Suppressor macrophage treated with lipopolysaccharide for 4 hours (primary cell): ENCODE measurements around the gene PTPRN2.

ENCODE experiments used
- DNase-seq: peaks from one replicate; pipeline ENCODE4 v3.0.0-alpha.2; 2020

PTPRN2 gene

DNA sequence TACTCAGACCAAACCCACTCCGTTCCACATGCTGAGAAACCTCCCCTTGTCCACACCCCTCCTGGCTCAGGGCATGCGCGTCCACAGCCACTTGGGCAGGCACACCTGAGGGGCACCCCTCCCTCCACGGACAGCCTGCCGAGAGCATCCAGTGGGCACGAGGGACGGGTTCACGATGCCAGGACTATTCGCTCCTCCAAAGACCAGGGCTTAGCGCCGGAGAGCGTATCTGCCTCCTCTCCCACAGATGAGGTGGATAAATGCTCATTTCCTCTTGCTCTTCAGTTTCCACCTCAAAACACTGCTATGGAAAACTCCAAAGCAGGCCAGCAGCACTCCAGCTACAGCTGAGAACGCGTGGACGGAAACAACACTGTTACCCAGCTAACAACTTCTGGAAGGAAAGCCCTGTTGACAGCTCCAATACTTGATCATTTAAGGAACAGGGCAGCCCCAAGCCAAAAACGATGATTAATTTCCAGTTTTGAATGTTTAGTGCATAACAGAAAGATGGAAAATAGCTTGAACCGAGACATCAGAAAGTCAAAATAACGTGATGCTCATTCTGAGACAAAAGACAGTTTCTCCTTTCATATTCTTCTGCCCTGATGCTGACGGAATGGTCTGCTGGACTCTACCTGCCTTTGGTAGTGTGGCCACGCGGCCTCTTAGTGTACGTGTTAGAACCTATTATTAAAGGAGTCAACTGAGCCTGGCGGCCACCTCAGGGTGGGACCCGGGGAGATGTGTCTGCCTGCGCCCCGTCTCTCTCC lies 1046.1 kb downstream of the PTPRN2 start:
- no peak for DNase-seq

DNA sequence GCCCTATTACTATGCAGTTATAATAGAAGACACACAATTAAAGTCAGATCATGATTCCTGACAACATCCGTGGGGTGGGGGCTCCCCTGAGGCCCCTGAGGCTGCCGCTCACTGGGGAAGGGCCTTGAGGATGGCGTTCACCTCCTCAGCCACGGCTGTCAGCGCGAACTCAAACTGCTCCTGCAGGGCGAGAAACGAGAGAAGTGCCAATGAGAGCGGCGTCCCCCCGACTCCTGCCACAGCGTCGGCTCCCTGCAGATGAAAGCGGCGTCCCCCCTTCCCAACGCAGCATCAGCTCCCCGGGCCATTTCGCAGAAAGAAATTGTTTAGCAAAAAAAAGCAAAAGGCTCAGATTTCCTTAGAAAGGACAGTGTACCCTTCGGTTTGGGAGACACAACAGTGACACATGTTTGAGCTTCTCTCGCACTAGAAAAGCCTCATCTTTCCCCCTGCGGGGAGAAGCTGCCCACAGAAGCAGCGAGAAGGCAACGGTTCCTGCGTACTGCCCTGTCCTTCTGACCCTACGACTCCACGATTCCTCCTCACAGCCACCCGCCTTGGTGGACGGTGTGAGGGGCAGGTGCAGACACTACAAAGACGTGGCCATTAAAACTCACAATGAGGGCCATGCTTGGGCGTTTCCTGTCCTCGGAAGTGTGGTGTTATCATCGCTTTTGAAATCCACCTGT lies 1046.9 kb downstream of the PTPRN2 start:
- no peak for DNase-seq

DNA sequence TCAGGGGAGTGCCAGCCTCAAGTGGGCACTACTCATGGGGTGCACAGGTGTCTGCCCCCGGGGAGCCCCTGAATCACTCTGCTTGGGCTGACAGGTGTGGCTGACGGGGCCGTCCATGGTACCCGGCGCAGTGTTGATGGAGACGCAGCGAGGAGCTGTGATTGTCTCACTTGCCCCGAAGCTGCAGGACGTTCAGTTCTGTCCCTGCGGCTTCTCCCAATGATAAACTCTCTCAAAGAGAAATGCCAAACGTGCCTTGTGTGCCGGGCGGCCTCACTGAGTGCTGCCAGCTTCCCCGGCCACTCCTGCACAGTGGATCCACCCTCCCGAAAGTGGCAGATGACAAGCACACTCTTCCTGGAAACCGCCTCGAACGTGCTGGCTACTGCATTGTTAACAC lies 1047.6 kb downstream of the PTPRN2 start:
- DNase-seq = no peak

DNA sequence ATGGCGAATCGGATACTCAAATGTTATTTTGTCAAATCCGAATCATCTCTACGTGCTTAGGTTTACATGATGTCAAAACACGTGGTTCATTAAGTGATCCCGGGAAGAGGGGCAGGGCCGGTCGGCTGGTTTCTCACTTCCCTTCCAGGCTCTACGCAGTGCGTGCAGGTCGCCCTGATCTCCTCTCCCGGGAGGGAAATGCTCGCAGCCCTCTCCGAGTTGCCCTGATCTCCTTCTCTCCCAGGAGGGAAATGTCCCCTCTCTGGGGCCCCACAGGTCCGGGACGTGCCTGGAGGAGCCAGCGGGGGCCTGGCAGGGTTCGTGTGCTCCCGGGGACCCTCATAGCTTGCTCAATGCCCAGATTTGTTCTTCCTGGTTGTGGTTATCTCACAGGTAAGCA lies 1048.1 kb downstream of the PTPRN2 start:
- no peak for DNase-seq

DNA sequence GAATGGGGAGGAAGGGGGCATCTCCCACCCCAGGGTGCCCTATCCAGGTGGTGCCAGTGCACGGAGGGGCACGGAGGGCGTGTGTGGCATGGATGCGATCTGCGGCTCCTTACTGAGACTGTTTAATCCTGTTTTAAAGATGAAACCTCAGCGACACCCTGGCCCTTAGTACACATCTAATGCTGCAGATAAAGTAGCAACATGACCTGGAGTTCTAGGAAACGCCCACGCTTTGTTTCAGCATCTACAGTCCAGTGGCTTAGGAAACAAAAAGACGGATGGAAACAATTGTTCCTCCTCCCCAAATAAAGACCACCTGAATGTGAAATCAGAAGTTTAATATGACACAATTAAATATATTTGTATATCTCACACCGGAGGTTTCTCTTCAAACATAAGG lies 1048.9 kb downstream of the PTPRN2 start:
- no peak for DNase-seq

DNA sequence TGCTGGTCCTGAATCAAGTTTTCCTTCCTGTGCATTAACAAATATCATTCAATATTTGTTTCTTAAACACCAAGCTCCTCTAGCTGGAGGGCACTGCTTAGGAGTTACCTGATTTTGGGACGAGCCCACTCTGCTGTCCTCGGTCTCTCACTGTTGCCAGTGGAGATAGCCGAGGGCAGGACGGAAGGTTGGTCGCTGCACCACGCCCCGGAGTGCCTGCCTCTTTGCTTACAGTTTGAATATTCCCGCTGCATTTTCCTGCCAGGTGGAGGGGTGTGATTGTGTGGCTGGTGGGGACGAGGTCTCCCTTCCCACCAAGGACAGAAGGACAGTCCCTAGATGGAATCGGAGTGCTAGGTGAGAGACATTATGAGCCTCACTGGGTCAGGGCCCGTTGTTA lies 1049.3 kb downstream of the PTPRN2 start:
- DNase-seq = no peak

DNA sequence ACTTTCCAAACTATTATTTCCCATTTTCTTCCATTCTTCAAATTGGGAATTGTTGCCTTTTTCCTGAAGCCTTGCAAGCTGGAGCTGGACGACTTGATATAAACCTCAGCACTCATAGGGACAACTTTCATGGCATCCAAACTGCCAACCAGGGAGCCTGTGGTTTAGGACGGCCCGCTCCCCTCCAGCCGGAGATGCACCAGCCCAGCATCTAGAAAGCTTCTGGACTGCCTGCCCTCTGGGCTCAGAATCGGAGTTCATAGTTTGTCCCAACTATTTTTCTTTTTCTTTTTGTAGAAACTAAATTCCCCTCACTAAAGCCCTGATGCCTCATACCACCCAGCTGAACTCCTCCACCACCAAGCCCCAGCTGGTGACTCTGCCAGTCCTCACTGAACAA lies 1050.6 kb downstream of the PTPRN2 start:
- DNase-seq = no peak

DNA sequence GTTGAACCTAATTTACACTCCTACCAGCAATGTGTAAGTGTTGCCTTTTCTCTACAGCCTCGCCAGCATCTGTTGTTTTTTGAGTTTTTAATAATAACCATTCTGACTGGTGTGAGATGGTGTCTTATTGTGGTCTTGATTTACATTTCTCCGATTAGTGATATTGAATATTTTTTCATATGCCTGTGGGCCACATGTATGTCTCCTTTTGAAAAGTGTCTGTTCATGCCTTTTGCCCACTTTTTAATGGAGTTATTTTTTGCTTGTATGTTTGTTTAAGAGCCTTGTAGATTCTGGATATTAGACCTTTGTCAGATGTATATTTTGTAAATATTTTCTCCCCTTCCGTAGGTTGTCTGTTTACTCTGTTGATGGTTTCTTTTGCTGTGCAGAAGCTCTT lies 1055.6 kb downstream of the PTPRN2 start:
- no peak for DNase-seq

DNA sequence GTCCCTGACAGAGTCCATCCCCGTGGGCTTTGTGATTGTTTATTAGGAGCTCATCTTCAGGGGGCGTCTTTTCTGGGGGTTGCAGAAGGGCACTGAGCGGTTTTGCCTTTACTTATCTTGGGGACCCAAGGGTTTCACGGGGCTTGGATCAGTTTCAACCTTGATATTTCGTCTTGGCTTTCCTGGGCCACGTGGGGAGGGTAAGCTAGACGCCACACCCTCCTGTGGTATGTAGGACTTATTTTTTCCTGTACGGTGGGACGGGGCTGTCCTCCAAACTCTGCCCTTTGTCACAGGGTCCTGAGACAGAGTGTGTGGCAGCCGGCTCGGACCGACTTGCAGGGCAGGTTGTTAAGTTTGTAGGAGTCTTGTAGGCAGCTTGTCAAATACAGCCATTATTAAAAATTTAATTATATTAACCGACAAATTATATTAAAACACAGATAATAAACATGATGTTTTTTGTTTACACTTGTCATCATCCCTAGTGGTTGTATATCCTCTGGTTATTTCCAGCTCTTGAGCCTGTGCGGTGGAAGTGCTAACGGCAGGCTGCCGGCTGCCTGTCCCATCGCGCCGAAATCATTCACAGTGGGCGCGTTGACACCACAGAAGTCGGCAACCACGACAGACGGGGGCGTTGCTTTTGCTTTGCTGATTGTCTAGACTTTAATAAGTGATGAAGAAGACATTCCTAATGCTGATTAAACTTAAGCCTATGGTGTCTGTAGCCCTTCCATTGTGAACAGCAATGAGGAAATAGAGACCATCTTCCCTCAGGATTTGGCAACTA lies 1057.7 kb downstream of the PTPRN2 start:
- no peak for DNase-seq

DNA sequence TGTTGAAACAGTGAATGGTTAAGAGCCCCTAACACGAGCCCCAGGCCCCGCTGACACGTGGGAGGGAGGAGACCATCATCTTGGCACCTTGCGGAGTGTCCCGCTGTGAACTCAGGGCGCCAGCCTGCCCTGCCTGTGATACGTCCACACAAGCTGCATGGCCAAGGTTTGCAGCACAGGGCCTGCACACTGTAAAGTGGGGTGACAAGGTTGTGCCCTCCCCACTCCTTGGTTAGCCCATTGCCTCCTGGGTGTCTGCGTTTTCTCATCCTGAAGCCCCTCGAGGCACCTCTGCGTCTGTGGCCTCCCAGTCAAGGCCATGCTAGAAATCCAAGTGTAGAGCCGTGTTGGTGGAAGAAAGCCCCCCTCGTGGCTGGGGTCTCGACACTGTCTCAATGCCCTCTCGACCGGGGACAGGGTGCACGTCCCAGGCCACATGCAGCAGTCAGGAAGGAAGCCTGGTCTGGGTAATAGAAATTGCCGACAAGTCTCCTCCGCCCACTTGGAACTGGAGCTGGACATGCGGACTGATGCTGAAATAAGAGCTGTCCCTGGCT lies 1058.8 kb downstream of the PTPRN2 start:
- no peak for DNase-seq

DNA sequence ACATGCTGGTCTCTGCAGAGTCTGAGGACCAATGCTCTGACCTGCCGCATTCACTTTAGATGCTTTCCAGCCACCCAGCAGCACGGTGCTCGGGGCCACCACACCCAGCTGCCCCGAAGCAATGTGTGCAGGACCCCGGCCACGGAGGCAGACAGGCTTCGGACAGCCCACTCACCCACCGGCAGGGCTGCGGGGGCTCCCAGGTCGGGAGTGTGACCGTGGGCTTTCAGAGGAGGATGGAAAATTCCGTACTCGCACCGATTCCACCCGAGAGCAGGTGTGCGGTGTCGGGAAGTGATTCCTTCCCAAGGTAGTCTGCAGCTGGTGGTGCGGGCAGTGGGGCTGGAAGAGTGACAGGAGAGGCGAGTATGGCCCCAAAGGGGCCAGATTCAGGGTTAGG lies 1059.9 kb downstream of the PTPRN2 start:
- no peak for DNase-seq

DNA sequence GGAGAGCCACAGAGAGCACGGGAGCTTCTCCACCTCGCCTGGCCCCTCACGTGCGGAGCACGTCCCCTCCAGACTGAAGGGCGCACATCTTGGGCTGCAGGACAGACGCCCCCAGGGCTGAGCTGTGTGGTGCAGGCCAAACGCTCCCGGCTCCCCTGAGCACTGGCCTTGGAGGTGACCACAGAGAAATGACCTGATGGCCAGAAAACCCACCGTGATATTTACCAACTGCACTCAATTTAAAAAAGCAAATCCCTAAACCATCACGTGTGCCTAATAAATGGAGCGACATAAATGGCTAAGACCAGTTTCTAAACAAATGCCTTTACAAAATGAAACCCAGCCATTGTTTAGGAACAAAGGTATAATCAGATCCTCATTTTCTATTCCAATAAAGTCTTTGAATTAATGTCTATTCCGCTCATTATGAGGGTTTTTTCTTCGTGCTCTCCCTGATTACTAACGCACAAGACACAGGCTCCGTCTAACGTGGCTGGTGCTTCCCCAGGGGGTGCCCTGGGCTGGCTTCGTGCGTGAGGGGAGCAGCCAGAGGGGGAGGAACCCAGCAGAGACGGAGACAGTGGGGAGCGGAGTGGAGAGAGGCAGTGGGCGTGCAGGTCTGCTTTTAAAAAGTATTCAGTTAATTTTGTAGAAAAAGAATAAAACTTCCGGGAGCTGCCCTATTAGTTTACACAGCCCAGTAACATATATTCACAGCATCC lies 1060.5 kb downstream of the PTPRN2 start:
- no peak for DNase-seq

DNA sequence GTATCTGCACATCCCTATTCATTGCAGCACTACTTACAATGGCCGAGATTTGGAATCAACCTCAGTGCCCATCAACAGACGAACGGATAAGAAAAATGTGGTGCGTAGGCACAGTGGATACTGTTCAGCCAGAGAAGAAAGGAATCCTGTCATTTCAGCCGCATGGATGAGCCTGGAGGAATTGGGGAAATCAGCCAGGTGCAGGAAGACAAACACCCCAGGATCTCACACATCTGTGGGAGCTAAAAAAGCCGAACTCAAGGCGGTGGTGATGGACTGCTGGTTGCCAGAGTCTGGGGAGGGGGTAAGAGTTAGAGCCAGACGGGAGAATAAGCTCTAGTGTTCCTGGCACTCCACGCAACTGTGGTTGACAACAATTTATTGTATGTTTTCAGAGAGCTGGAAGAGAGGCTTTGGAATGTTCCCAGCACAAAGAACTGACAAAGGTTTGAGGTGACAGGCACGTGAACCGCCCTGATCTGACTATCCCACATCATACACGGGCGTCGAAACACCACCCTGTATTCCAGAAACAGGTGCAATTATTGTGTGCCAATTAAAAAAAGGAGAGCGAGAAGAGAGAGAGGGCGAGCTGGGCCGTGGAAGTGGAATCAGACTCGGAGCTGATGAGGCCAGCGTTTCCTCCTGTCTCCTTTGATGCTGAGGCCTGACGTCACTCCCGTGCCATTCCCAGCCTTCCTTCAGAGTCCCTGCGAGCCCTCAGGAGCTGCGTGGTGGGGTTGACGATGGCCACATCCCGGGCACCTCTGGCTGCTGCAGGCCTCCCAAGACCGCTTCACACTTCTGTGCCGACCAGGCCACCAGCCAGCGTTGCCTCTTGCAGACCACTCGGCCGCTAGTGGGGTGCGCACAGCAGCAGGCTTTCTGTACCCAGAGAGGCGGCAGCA lies 1061.4 kb downstream of the PTPRN2 start:
- DNase-seq = no peak

DNA sequence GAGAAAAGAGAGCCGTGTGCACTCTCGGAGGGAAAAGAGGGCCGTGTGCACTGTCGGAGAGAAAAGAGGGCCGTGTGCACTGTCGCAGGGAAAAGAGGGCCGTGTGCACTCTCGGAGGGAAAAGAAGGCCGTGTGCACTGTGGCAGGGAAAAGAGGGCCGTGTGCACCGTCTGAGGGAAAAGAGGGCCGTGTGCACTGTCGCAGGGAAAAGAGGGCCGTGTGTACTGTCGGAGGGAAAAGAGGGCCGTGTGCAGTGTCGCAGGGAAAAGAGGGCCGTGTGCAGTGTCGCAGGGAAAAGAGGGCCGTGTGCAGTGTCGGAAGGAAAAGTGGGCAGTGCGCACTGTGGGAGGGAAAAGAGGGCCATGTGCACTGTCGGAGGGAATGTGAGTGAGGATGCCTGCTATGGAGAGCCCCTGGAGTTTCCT lies 1062.1 kb downstream of the PTPRN2 start:
- no peak for DNase-seq

DNA sequence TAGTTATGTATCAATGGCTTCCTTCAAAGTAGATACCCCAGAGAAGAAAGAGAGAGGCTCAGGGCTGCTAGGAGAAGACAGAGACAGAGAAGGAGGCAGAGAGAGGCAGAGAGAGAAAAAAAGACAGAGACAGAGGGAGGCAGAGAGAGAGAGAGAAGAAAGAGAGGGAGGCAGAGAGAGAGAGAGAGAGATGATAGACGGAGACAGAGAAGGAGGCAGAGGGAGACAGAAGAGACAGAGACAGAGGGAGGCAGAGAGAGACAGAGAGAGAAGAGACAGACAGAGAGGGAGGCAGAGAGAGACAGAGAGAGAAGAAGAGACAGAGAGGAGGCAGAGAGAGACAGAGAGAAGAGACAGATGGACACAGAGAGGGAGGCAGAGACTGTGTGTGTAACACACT lies 1062.9 kb downstream of the PTPRN2 start:
- no peak for DNase-seq

DNA sequence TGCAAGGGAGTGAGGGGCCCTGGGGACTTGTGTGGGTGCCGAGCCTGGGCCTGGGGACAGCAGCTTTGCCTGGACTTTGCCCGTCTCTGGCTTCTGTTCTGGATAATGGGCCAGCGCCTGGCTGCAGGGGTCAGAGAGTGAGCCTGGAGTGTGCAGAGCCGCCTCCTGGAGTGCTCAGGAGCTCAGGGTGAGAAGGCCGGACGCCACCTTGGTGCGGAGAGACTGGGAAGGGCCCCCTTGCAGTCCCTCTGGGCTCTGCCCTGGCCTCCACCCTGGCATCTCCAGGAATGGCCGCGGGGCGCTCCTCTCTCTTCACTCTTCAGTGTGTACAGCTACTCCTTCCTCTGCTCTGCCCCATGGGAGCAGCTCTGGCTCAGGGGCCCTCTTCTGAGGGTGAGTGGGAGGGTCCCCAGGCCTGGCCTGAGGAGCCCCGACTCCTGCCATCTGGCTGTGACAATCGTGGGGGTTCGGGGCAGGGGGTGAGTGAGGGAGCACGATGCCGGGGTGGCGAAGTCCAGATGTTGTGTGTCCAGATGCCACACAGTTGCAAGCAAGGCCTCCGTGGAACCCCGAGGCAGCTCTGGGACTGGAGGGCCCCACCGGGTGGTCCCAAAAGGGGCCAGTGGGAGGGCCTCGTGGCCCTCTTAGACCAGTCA lies 1063.7 kb downstream of the PTPRN2 start:
- no peak for DNase-seq

DNA sequence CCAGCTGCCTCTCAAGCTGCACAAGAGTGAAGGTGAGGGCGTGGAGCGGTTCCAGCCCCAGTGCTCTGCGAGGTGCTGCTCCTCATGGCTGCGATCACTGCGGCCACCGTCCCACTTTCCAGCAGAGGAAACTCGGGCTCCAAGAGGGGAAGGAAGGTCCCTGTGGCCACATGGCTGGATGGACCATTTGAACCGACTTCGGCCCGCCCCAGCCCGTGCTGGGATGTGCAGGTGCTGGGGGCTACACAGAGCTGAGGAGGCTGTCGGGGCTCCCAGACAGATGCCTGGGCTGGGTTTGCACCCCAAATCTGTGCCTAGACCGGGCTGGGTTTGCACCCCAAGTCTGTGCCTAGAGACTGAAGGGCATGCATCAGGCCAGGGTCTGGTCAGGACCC lies 1064.3 kb downstream of the PTPRN2 start:
- DNase-seq = no peak

DNA sequence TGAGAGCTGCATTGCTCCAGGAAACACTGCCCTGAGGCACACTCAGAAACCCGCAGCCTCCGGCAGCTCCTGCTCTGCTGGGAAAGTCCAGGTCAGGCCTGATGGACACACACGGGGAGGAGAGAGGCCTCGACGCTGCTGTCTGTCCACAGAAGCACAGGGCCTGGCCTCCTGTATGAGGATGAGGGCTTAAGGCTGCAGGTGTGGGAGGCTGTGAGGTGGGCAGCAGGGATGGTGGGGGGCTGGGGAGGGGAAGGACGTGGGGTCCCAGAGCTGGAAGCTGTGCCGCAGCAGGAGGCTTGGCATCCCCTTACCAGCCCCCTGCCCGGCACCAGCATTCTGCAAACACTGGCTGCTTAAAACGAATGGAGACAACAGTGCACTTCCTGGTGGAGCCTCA lies 1064.7 kb downstream of the PTPRN2 start:
- no peak for DNase-seq

DNA sequence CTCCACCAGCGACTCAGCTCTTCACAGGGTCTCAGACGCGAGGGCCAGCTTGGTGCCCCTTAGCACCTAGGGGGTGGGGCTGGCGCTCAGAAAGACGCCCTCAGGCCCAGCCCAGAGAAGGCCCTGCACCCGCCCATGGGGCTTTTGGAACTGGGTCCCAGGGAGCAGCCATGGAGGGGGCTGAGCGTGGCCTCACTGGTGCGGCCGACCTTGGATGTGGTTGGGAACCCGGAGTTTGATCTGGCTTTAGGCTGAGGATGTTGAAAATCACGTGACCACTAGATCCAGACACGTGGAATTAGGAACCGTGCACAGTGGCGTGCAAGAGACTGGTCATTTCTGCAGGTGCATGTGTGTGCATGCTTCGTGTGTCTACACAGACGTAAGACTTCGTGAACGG lies 1065.4 kb downstream of the PTPRN2 start:
- DNase-seq = no peak

DNA sequence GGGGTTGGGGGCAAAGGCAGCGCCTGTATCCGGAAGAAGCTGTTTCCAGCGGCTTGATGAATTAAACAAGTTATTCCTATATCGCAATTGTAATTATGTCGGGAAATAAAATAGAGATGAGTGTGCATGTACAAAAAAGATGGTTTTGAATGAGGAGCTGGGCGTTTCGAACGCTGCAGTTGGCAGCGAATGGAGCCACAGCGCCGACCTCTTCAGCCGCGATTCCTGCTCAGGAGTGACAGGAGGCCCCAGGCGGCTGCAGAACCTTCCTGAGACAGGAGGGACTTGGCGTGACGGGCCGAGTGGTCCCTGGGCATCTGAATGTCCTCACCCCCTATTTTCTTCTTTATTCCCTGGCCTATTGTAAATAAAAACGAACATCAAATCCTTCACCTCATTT lies 1065.9 kb downstream of the PTPRN2 start:
- no peak for DNase-seq

DNA sequence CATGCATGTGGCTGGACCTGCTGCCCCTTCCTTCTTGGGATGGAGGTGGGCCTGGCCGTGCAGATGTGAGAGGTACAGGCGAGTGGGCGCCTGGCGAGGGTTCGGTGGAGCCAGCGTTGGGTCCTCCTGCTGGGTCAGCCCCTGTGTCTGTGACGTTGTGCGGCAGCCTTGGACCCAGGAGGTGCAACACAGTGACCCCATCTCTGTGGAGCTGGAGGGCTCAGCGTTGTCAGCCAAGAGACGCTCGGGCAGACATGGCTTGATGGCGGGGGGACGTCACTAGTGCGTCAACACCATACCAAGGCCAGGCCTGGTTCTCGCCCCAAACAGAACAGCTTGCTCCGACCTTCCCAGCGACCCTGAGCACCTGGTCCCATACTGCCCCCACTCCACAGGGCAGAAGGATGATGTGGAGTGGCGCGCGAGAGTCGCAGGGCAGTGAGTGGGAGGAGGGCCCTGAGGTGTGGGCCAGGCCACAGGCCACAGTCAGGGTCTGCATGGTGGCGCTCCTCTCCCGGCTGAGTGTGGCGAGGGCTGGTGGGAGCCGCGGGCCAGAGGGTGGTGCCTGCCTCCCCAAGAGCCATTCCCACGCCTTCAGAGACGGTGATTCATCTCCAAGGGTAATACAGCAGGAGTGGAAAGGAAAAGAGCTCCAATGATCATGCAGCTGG lies 1066.4 kb downstream of the PTPRN2 start:
- no peak for DNase-seq
